HepG2 (cell line): ENCODE data around the gene SLC35D2. TPM values are rescaled to one million over a fixed set of nuclear protein-coding genes. Genes with fewer than 3 reads are reported as not detected.

Experiments used
- ATAC-seq: fragments of 200-7000 bp; cut with Tn5 transposase; 3 replicates; pipeline ENCODE4 v1.9.1; 2020; ENCODE audit warnings: mild to moderate bottlenecking, moderate library complexity
- BruUV-seq: library from RNA; stranded (reverse); fragments of 400-500 nt; replicated peaks from 2 replicates; lab custom pipeline; 2021; lab: Mats Ljungman, UMichigan
- CTCF ChIA-PET: fragments of 300-600 bp; formaldehyde crosslinking; extraction: SDS; loops from one replicate; lab custom pipeline; 2021; ENCODE audit warnings: low total read pairs, inconsistent platforms, low intra/inter-chr PET ratio; lab: Yijun Ruan, JAX
- POLR2A ChIA-PET: fragments of 350-600 bp; sonication (Branson Sonifier 250); formaldehyde crosslinking; loops from one replicate; lab custom pipeline; 2020; ENCODE audit warnings: antibody characterized with exemption, inconsistent platforms; lab: Yijun Ruan, JAX
- DNase-seq: peaks from one replicate; pipeline ENCODE4 v3.0.0-alpha.2; 2015; ENCODE audit warnings: low spot score
- FAIRE-seq: peaks from 3 replicates; lab custom pipeline; 2011; peaks lifted over from hg19 to GRCh38; lab: Jason Lieb, UNC
- H2AFZ ChIP-seq: one replicate; pipeline ENCODE4 v1.6.1; 2011; ENCODE audit warnings: low read length, inconsistent platforms
- H3K27ac ChIP-seq: fragments of 300-600 bp; 3 replicates; pipeline ENCODE4 v1.8.0; 2011; ENCODE audit warnings: mixed run types, mild to moderate bottlenecking, mixed read lengths, low read length, inconsistent platforms; ENCODE audit not compliant: insufficient read depth; ENCODE audit errors: extremely low read length
- H3K27me3 ChIP-seq, 2 experiments: fragments of 200-600 bp in 1 of 2; 2 replicates in 1 of 2; 3 replicates in 1 of 2; pipeline versions ENCODE4 v1.6.0 to v1.8.0; 2011; ENCODE audit warnings: low read length in 2 of 2, mild to moderate bottlenecking in 2 of 2, moderate library complexity in 2 of 2, inconsistent platforms in 1 of 2; ENCODE audit not compliant: insufficient read depth in 2 of 2, control insufficient read depth in 1 of 2
- H3K36me3 ChIP-seq, 2 experiments: fragments of 200-600 bp in 1 of 2; replicated peaks in 1 of 2; 2 replicates in 1 of 2; 3 replicates in 1 of 2; pipeline versions ENCODE4 v1.5.1 to v1.8.0; 2011; ENCODE audit warnings: low read length in 2 of 2, inconsistent platforms in 1 of 2; ENCODE audit not compliant: insufficient read depth in 2 of 2, control insufficient read depth in 1 of 2
- H3K4me1 ChIP-seq: 2 replicates; pipeline ENCODE4 v1.5.1; 2012; ENCODE audit warnings: low read length, inconsistent platforms; ENCODE audit not compliant: insufficient read depth
- H3K4me2 ChIP-seq: 2 replicates; pipeline ENCODE4 v1.6.0; 2011; ENCODE audit warnings: low read depth, low read length, inconsistent platforms
- H3K4me3 ChIP-seq, 3 experiments: fragments of 200-600 bp in 1 of 3; sonication (generic), shearing (Covaris generic) in 1 of 3; replicated peaks in 1 of 3; 2 replicates each; pipeline ENCODE4 v1.5.1; 2011 to 2016; ENCODE audit warnings: low read length in 3 of 3, inconsistent platforms in 2 of 3, low read depth in 2 of 3, mild to moderate bottlenecking in 2 of 3, control low read depth in 1 of 3, mixed read lengths in 1 of 3; ENCODE audit not compliant: insufficient read depth in 1 of 3
- H3K79me2 ChIP-seq: one replicate; pipeline ENCODE4 v1.6.1; 2011; ENCODE audit warnings: low read length, inconsistent platforms; ENCODE audit not compliant: insufficient read depth
- H3K9ac ChIP-seq: 2 replicates; pipeline ENCODE4 v1.6.0; 2011; ENCODE audit warnings: mild to moderate bottlenecking, low read depth, low read length, inconsistent platforms; ENCODE audit not compliant: insufficient read depth
- H3K9me3 ChIP-seq: 2 replicates; pipeline ENCODE4 v1.5.1; 2012; ENCODE audit warnings: mild to moderate bottlenecking, low read length
- H4K20me1 ChIP-seq: 2 replicates; pipeline ENCODE4 v1.6.0; 2011; ENCODE audit warnings: inconsistent platforms, mild to moderate bottlenecking, low read length, moderate library complexity; ENCODE audit not compliant: insufficient read depth
- CC2D1A ChIP-seq: sonication (generic); formaldehyde crosslinking; IDR thresholded peaks from 2 replicates; pipeline ENCODE4 v1.8.1; 2023; ENCODE audit warnings: mild to moderate bottlenecking, missing genetic modification reagents
- CENPT ChIP-seq: sonication (generic); formaldehyde crosslinking; IDR thresholded peaks from 2 replicates; pipeline ENCODE4 v1.8.0; 2022; ENCODE audit warnings: low read depth, mild to moderate bottlenecking, moderate library complexity, missing genetic modification reagents
- ESRRA ChIP-seq: sonication (generic); formaldehyde crosslinking; IDR thresholded peaks from 2 replicates; pipeline ENCODE4 v1.5.1; 2020; ENCODE audit warnings: mild to moderate bottlenecking, low read depth, missing genetic modification reagents
- ETV6 ChIP-seq: sonication (generic); formaldehyde crosslinking; conservative IDR thresholded peaks from 2 replicates; pipeline ENCODE4 v1.4.0; 2020; ENCODE audit warnings: missing genetic modification reagents
- TERF1 ChIP-seq: sonication (generic); formaldehyde crosslinking; IDR thresholded peaks from 2 replicates; pipeline ENCODE4 v1.8.0; 2022; ENCODE audit warnings: mild to moderate bottlenecking, missing genetic modification reagents, moderate library complexity
- TFDP2 ChIP-seq: sonication (generic); formaldehyde crosslinking; IDR thresholded peaks from 2 replicates; pipeline ENCODE4 v1.4.0; 2020; ENCODE audit warnings: missing genetic modification reagents
- TRIM24 ChIP-seq: sonication (generic); formaldehyde crosslinking; IDR thresholded peaks from 2 replicates; pipeline ENCODE4 v1.8.0; 2022; ENCODE audit warnings: mild to moderate bottlenecking, missing genetic modification reagents
- ZNF333 ChIP-seq: sonication (generic); formaldehyde crosslinking; IDR thresholded peaks from 2 replicates; pipeline ENCODE4 v1.4.0; 2020; ENCODE audit warnings: mild to moderate bottlenecking, missing genetic modification reagents, borderline replicate concordance
- ZNF335 ChIP-seq: sonication (generic); formaldehyde crosslinking; IDR thresholded peaks from 2 replicates; pipeline ENCODE4 v1.4.0; 2020; ENCODE audit warnings: missing genetic modification reagents
- ZNF34 ChIP-seq: sonication (generic); formaldehyde crosslinking; IDR thresholded peaks from 2 replicates; pipeline ENCODE4 v1.4.0; 2020; ENCODE audit warnings: mild to moderate bottlenecking, missing genetic modification reagents, borderline replicate concordance
- ZNF350 ChIP-seq: sonication (generic); formaldehyde crosslinking; IDR thresholded peaks from 2 replicates; pipeline ENCODE4 v1.4.0; 2020; ENCODE audit warnings: mild to moderate bottlenecking, low read depth, missing genetic modification reagents, borderline replicate concordance
- ZNF558 ChIP-seq: sonication (generic); formaldehyde crosslinking; IDR thresholded peaks from 2 replicates; pipeline ENCODE4 v1.9.0; 2022; ENCODE audit warnings: mild to moderate bottlenecking, missing genetic modification reagents, borderline replicate concordance
- ZNF770 ChIP-seq: sonication (generic); formaldehyde crosslinking; IDR thresholded peaks from 2 replicates; pipeline ENCODE4 v1.5.0; 2020; ENCODE audit warnings: mild to moderate bottlenecking, missing genetic modification reagents
- WGBS: methylation state at CpG from one replicate; pipeline ENCODE4 v1.1.6; 2017; ENCODE audit warnings: low lambda C conversion rate; 5-methylcytosine and 5-hydroxymethylcytosine counted together
- in situ Hi-C: cut with HindIII; loops from 2 replicates; pipeline ENCODE4 v1.10.0; 2017; ENCODE audit warnings: low pct_unique_long_range_greater_than_20kb; ENCODE audit not compliant: extremely low pct_ligation_motif_present
- intact Hi-C: fragments of 100-400 bp; cut with micrococcal nuclease; formaldehyde crosslinking; loops from one replicate; pipeline ENCODE4 v1.10.0; 2022; ENCODE audit not compliant: unreplicated experiment
- polyA plus RNA-seq, 8 experiments: library from polyadenylated mRNA; depleted of rRNA in 3 of 8; stranded (reverse) in 7 of 8; unstranded in 1 of 8; fragments of >200 nt; fragmentation: Illumina TruSeq in 4 of 8; extraction: Trizol in 4 of 8; gene quantifications; 2 replicates each; pipeline versions ENCODE4 v1.2.1 to v1.2.3, GENCODE V29; 2011 to 2016; ENCODE audit warnings: low read depth in 4 of 8, missing spikeins in 1 of 8, mixed read lengths in 1 of 8; ENCODE audit not compliant: insufficient read depth in 1 of 8
- total RNA-seq, 5 experiments: library from RNA; depleted of rRNA; stranded (reverse); fragments of >200 nt; fragmentation: Illumina TruSeq; extraction: Trizol; gene quantifications; 2 replicates each; pipeline ENCODE4 v1.2.3, GENCODE V29; 2016; ENCODE audit warnings: low read depth in 1 of 5
- TF ChIP-seq, protein P1 (sequence below): sonication (generic); formaldehyde crosslinking; IDR thresholded peaks from 2 replicates; pipeline ENCODE4 v1.5.0; 2020; ENCODE audit warnings: mild to moderate bottlenecking, missing genetic modification reagents

Gene SLC35D2
- total and polyA plus RNA-seq, 2 of the 13 experiments (the other 11 are each of a cell fraction or from before 2014, with no cell fraction given), result 96.2 to 103 TPM

DNA sequence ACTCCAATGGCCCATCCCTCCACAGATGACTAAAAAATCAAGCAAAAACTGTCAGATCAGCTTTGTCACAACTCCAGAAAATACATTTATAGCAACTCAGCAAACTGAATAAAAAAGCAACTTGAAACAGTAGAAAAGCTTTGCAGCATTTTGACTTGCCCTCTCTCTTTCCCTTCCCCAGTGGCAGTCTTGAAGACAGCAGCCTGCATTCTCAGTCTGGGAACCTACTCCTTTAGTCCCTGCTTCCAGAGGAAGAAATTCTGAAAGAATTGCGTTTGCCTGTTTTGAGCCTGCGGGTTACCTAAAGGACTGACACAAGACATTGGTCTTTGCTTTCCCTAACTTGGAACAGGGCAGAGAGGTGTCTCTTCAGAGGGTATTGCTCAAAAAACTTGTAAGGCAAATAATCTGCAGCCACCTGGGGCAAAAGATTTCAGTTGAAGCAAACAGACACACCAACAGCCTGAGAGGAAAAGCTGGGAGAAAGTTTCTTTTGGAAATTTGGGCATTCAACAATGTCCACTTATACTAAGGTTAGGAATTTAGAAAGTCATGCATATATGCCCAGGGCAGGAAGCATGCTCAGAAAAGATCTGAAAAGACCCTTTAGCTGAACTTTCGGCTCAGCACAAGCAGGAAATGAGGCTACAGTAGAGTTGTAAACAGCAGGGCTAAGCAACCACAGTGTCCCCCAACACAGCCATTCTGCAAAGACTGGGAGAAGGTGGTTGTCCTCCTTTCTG lies 15.2 kb upstream of the SLC35D2 start (continued):
- peak; percentile 7; the same call in 1 of the 2 replicates for TF ChIP-seq ZNF770

DNA sequence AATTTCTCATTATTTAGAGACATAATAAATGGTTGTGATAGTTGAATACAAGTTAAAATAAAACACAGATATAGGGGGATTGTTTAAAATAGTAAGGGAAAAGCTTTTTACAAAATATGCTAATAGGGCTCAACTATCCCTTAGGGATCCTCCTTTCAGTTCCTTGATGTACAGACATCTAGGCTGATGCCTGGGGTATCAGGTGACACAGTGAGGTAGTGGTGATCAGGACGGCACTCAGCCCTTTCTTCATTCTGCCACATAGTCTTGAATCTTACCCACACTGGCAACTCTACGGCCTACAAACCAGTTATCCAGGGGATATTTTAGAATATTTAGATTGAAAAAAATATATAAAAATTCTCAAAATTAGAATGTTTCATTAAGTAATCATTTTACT lies 12.5 kb upstream of the SLC35D2 start:
- in situ Hi-C loops, result no loop called here
- CTCF ChIA-PET, result no interaction called here
- DNase-seq, result no peak
- WGBS, result 100% methylated on average over 2 of the region's 2 CpGs
- TF ChIP-seq, protein P1, sequence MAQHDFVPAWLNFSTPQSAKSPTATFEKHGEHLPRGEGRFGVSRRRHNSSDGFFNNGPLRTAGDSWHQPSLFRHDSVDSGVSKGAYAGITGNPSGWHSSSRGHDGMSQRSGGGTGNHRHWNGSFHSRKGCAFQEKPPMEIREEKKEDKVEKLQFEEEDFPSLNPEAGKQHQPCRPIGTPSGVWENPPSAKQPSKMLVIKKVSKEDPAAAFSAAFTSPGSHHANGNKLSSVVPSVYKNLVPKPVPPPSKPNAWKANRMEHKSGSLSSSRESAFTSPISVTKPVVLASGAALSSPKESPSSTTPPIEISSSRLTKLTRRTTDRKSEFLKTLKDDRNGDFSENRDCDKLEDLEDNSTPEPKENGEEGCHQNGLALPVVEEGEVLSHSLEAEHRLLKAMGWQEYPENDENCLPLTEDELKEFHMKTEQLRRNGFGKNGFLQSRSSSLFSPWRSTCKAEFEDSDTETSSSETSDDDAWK (CRISPR knock-in tag), result no peak
- TF ChIP-seq ZNF335 (CRISPR knock-in tag), result no peak
- TF ChIP-seq ZNF333, result no peak
- no peak for TF ChIP-seq ESRRA (CRISPR knock-in tag)
- TF ChIP-seq CENPT (CRISPR knock-in tag), result no peak
- no peak for TF ChIP-seq ZNF558 (CRISPR knock-in tag)
- TF ChIP-seq TRIM24 (CRISPR knock-in tag), result no peak
- no peak for TF ChIP-seq TERF1
- TF ChIP-seq TFDP2 (CRISPR knock-in tag), result no peak
- no peak for TF ChIP-seq ZNF350 (CRISPR knock-in tag)
- no peak for TF ChIP-seq ZNF34 (CRISPR knock-in tag)
- no peak for TF ChIP-seq CC2D1A (CRISPR knock-in tag)
- no peak for TF ChIP-seq ETV6 (CRISPR knock-in tag)
- Histone ChIP-seq H3K27ac (no peak overlapping the region), H2AFZ (no peak overlapping the region), H3K4me1 (peaks cover 46% of the 10 kb centered on the region), H3K4me3 (no peak overlapping the region), H3K36me3 (peaks cover 4 to 31% of the 10 kb centered on the region in 2 experiments; a peak in 3 of 5 replicates), H4K20me1 (no peaks in the 10 kb centered on the region), H3K79me2 (peaks cover 39% of the 10 kb centered on the region), H3K27me3 (no peaks in the 10 kb centered on the region; a peak in 1 of 5 replicates), H3K9ac (no peak overlapping the region), H3K9me3 (peaks cover 6% of the 10 kb centered on the region), H3K4me2 (no peak overlapping the region)
- ATAC-seq, result no peak
- intact Hi-C loops, result no loop called here
- POLR2A ChIA-PET, result no interaction called here
- FAIRE-seq, result no peak
- BruUV-seq, result TSS peak; percentile 13
